ENCODE results near the gene B3GNT7.

GRCh38 chr2:231371430-231372054, 24.0 kb upstream of the B3GNT7 start:
- TF ChIP-seq CTCF (conservative IDR thresholded peaks at IDR 0.05 in 1 of 2, IDR thresholded peaks at IDR 0.05 in 1 of 2; ENCODE audit: extremely low read depth in 1 of 2, insufficient read depth in 1 of 2, low read depth in 1 of 2, low read length in 2 of 2) (no peak), EZH2 (IDR thresholded peaks at IDR 0.05; ENCODE audit: borderline replicate concordance, low read length) (no peak)

Data from mammary epithelial cell (primary cell).